Natural killer cell (primary cell): ENCODE measurements around the gene RAD51B. TPM values are rescaled to one million over a fixed set of nuclear protein-coding genes. Genes with fewer than 3 reads are reported as not detected.
A peak's percentile ranks its signal among the peaks of the same experiment; 100 is the strongest.

ENCODE experiments used
- ATAC-seq, 3 donors: fragments of 150-1000 bp in 2 of 3; fragments of 200-7000 bp in 1 of 3; cut with Tn5 transposase; 1 replicate in 1 of 3; 2 replicates in 2 of 3; pipeline ENCODE4 v1.10.0; 2021; ENCODE audit warnings: mild to moderate bottlenecking in 2 of 3, moderate library complexity in 2 of 3
- DNase-seq, 2 donors: peaks; one replicate each; pipeline versions ENCODE4 v3.0.0 to v3.0.0-alpha.2; 2013 to 2021; ENCODE audit warnings: mixed read lengths in 1 of 2
- H3K27ac ChIP-seq: one replicate; pipeline ENCODE4 v1.5.1; 2013; ENCODE audit warnings: mild to moderate bottlenecking, low read length
- H3K27me3 ChIP-seq: one replicate; pipeline ENCODE4 v1.6.1; 2013; ENCODE audit warnings: low read length; ENCODE audit not compliant: control insufficient read depth, insufficient read depth
- H3K36me3 ChIP-seq: one replicate; pipeline ENCODE4 v1.6.1; 2013; ENCODE audit warnings: low read length; ENCODE audit not compliant: control insufficient read depth, insufficient read depth
- H3K4me1 ChIP-seq: one replicate; pipeline ENCODE4 v1.6.1; 2013; ENCODE audit warnings: low read length; ENCODE audit not compliant: control insufficient read depth, insufficient read depth
- H3K4me3 ChIP-seq: one replicate; pipeline ENCODE4 v1.5.1; 2013; ENCODE audit warnings: low read length
- H3K9me3 ChIP-seq: one replicate; pipeline ENCODE4 v1.6.1; 2013; ENCODE audit warnings: low read length; ENCODE audit not compliant: control insufficient read depth, insufficient read depth
- H3K27ac Mint-ChIP-seq, 2 donors: one replicate each; pipeline ENCODE4 v1.8.0; 2022; ENCODE audit warnings: mild to moderate bottlenecking in 2 of 2, mixed read lengths in 2 of 2, moderate library complexity in 1 of 2
- H3K27me3 Mint-ChIP-seq, 2 donors: one replicate each; pipeline ENCODE4 v1.8.0; 2022; ENCODE audit warnings: low read depth in 2 of 2, mixed read lengths in 2 of 2
- H3K36me3 Mint-ChIP-seq: one replicate; pipeline ENCODE4 v1.8.0; 2022; ENCODE audit warnings: mixed read lengths
- H3K4me1 Mint-ChIP-seq, 2 donors: one replicate each; pipeline ENCODE4 v1.8.0; 2022; ENCODE audit warnings: mixed read lengths in 2 of 2
- H3K4me3 Mint-ChIP-seq: one replicate; pipeline ENCODE4 v1.8.0; 2022; ENCODE audit warnings: mild to moderate bottlenecking, moderate library complexity, mixed read lengths
- H3K9me3 Mint-ChIP-seq, 2 donors: one replicate each; pipeline ENCODE4 v1.8.0; 2022; ENCODE audit warnings: mixed read lengths in 2 of 2
- WGBS: methylation state at CpG from one replicate; pipeline ENCODE4 v1.1.7; 2013; ENCODE audit warnings: missing lambda C conversion rate; ENCODE audit not compliant: insufficient coverage; 5-methylcytosine and 5-hydroxymethylcytosine counted together
- intact Hi-C: fragments of 100-400 bp; cut with micrococcal nuclease; formaldehyde crosslinking; loops from one replicate; pipeline ENCODE4 v1.14.2; 2022
- total RNA-seq, 4 donors: library from RNA; stranded (reverse); fragments of 120-200 nt in 1 of 4; gene quantifications; one replicate each; pipeline versions ENCODE4 v1.2.3 to v1.2.4, GENCODE V29; 2013 to 2022
- TF ChIP-seq, protein P1 (sequence below): fragments of 200-600 bp; IDR thresholded peaks from one replicate; pipeline ENCODE4 v1.8.0; 2022; ENCODE audit warnings: antibody characterized with exemption

The RAD51B gene
- total RNA-seq, 3 donors from 2014 or later (not counting 1 experiment from before 2014, with no cell fraction given): 28.1 to 37.6 (median 28.6) TPM

GRCh38 chr14:68477461-68478085 is 658.0 kb downstream of the RAD51B start:
- Histone ChIP-seq H3K4me3 (no peak overlapping the region), H3K36me3 (no peaks in the 10 kb centered on the region), H3K4me1 (peaks cover 8% of the 10 kb centered on the region), H3K9me3 (no peaks in the 10 kb centered on the region), H3K27me3 (no peaks in the 10 kb centered on the region), H3K27ac (peak overlapping the region; percentile 79)
- Mint-ChIP-seq H3K27ac (no peak overlapping the region), H3K9me3 (no peaks in the 10 kb centered on the region), H3K36me3 (no peaks in the 10 kb centered on the region), H3K4me3 (no peak overlapping the region), H3K4me1 (peaks cover 22 to 30% of the 10 kb centered on the region in 2 donors), H3K27me3 (peaks cover 0 to 4% of the 10 kb centered on the region in 2 donors)
- 95% methylated on average over 6 of the region's 8 CpGs for WGBS
- TF ChIP-seq, protein P1, sequence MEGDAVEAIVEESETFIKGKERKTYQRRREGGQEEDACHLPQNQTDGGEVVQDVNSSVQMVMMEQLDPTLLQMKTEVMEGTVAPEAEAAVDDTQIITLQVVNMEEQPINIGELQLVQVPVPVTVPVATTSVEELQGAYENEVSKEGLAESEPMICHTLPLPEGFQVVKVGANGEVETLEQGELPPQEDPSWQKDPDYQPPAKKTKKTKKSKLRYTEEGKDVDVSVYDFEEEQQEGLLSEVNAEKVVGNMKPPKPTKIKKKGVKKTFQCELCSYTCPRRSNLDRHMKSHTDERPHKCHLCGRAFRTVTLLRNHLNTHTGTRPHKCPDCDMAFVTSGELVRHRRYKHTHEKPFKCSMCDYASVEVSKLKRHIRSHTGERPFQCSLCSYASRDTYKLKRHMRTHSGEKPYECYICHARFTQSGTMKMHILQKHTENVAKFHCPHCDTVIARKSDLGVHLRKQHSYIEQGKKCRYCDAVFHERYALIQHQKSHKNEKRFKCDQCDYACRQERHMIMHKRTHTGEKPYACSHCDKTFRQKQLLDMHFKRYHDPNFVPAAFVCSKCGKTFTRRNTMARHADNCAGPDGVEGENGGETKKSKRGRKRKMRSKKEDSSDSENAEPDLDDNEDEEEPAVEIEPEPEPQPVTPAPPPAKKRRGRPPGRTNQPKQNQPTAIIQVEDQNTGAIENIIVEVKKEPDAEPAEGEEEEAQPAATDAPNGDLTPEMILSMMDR: no peak
- intact Hi-C loops: no loop called here
- ATAC-seq (no peak), DNase-seq (no peak)

- intact Hi-C loops: no loop called here
- Histone ChIP-seq H3K4me1 (peaks cover 17% of the 10 kb centered on the region), H3K9me3 (no peaks in the 10 kb centered on the region), H3K36me3 (no peaks in the 10 kb centered on the region), H3K27me3 (no peaks in the 10 kb centered on the region), H3K27ac (no peak overlapping the region), H3K4me3 (no peak overlapping the region)
- Mint-ChIP-seq H3K4me3 (no peak overlapping the region), H3K27ac (no peak overlapping the region), H3K36me3 (no peaks in the 10 kb centered on the region), H3K4me1 (peaks cover 37 to 47% of the 10 kb centered on the region in 2 donors), H3K27me3 (peaks cover 0 to 4% of the 10 kb centered on the region in 2 donors), H3K9me3 (no peaks in the 10 kb centered on the region)
- 95% methylated on average over 3 of the region's 3 CpGs for WGBS
- TF ChIP-seq, protein P1: no peak
- ATAC-seq: no peak
- DNase-seq: no peak
Observed at GRCh38 chr14:68479247-68479646, 659.7 kb downstream of the RAD51B start.

DNA sequence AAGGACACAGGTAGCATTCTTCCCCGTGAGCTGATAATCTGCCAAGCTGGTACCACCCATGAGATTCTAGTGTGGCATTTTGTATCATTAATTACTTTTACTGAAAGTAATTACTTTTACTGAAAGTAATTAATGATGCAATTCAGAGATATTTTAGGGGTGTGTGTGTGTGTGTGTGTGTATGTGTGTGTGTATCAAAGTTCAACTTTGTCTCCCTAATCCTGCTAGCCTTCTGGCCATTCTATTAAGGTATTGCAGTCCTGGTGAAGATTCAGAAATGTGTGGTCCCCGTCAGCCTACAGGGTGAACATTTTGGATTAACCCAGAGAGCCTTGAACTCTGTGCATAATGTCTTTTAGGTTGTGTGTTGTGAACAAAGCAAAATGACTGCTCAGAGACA is 662.4 kb downstream of the RAD51B start:
- Histone ChIP-seq H3K4me1 (peaks cover 21% of the 10 kb centered on the region), H3K36me3 (no peaks in the 10 kb centered on the region), H3K27ac (no peak overlapping the region), H3K27me3 (no peaks in the 10 kb centered on the region), H3K4me3 (no peak overlapping the region), H3K9me3 (no peaks in the 10 kb centered on the region)
- TF ChIP-seq, protein P1: no peak
- no peaks in the 10 kb centered on the region for H3K36me3 Mint-ChIP-seq
- H3K4me1 Mint-ChIP-seq: peaks cover 52 to 60% of the 10 kb centered on the region in 2 donors
- intact Hi-C loops: loop anchor here (10.0 kb wide), 1 partner anchor 197 kb away; no protein-coding TSS in a partner anchor
- no peaks in the 10 kb centered on the region for H3K9me3 Mint-ChIP-seq
- DNase-seq: no peak
- WGBS: 94% methylated on average over 2 of the region's 2 CpGs
- ATAC-seq: no peak
- no peaks in the 10 kb centered on the region for H3K27me3 Mint-ChIP-seq
- no peak overlapping the region for H3K4me3 Mint-ChIP-seq
- peak overlapping the region; percentile 72 to 73 for H3K27ac Mint-ChIP-seq
